SK-N-SH (cell line): ENCODE results near the gene SRGAP3. TPM values are rescaled to one million over a fixed set of nuclear protein-coding genes. Genes with fewer than 3 reads are reported as not detected.

Source experiments
- CTCF ChIA-PET: fragments of 300-600, 350-600 bp; formaldehyde crosslinking; extraction: SDS; loops from one replicate; lab custom pipeline; 2021; lab: Yijun Ruan, JAX
- POLR2A ChIA-PET: fragments of 350-600 bp; sonication (Branson Sonifier 250); formaldehyde crosslinking; extraction: SDS; loops from one replicate; lab custom pipeline; 2020; ENCODE audit warnings: antibody characterized with exemption, inconsistent platforms; lab: Yijun Ruan, JAX
- DNase-seq: peaks from one replicate; pipeline ENCODE4 v3.0.0; 2012
- H2AFZ ChIP-seq: fragments of 200-600 bp; sonication (generic); 2 replicates; pipeline ENCODE4 v1.8.1; 2016; ENCODE audit warnings: antibody characterized with exemption, mild to moderate bottlenecking, low read depth
- H3F3A ChIP-seq: fragments of 200-600 bp; sonication (generic); replicated peaks from 2 replicates; pipeline ENCODE3; 2016; ENCODE audit warnings: antibody characterized with exemption, mild to moderate bottlenecking; ENCODE audit not compliant: insufficient read depth
- H3K27ac ChIP-seq, 2 experiments: fragments of 200-500 bp in 1 of 2; fragments of 200-600 bp in 1 of 2; sonication (Bioruptor generic) in 1 of 2; sonication (generic), shearing (Covaris generic) in 1 of 2; 2 replicates each; pipeline versions ENCODE4 v1.5.1 to v1.6.1; 2014 to 2016; ENCODE audit warnings: low read depth in 2 of 2, inconsistent platforms in 1 of 2, low read length in 1 of 2, mild to moderate bottlenecking in 1 of 2, mixed read lengths in 1 of 2
- H3K27me3 ChIP-seq: fragments of 200-600 bp; sonication (generic), shearing (Covaris generic); 2 replicates; pipeline ENCODE4 v1.6.1; 2016; ENCODE audit warnings: mixed run types; ENCODE audit not compliant: insufficient read depth
- H3K36me3 ChIP-seq, 2 experiments: fragments of 200-500 bp in 1 of 2; fragments of 200-600 bp in 1 of 2; sonication (Bioruptor generic) in 1 of 2; sonication (generic) in 1 of 2; replicated peaks in 1 of 2; 2 replicates each; pipeline versions ENCODE3 to v1.5.1; 2014 to 2016; ENCODE audit warnings: low read length in 1 of 2, mild to moderate bottlenecking in 1 of 2; ENCODE audit not compliant: insufficient read depth in 2 of 2, control insufficient read depth in 1 of 2
- H3K4me1 ChIP-seq, 2 experiments: fragments of 200-500 bp in 1 of 2; fragments of 200-600 bp in 1 of 2; sonication (Bioruptor generic) in 1 of 2; sonication (generic), shearing (Covaris generic) in 1 of 2; 2 replicates each; pipeline versions ENCODE4 v1.5.1 to v1.6.1; 2014 to 2016; ENCODE audit warnings: low read depth in 1 of 2, low read length in 1 of 2, mixed run types in 1 of 2; ENCODE audit not compliant: insufficient read depth in 2 of 2, control insufficient read depth in 1 of 2
- H3K4me2 ChIP-seq: fragments of 200-600 bp; sonication (generic), shearing (Covaris generic); 2 replicates; pipeline ENCODE4 v1.6.1; 2017; ENCODE audit warnings: mixed run types
- H3K4me3 ChIP-seq, 2 experiments: fragments of 200-500 bp in 1 of 2; fragments of 200-600 bp in 1 of 2; sonication (Bioruptor generic) in 1 of 2; sonication (generic), shearing (Covaris generic) in 1 of 2; 2 replicates each; pipeline versions ENCODE4 v1.5.1 to v1.8.1; 2014 to 2016; ENCODE audit warnings: low read depth in 2 of 2, inconsistent platforms in 1 of 2, low read length in 1 of 2, mild to moderate bottlenecking in 1 of 2, mixed read lengths in 1 of 2, moderate library complexity in 1 of 2
- H3K79me2 ChIP-seq: fragments of 200-600 bp; sonication (generic); 2 replicates; pipeline ENCODE4 v1.8.1; 2017; ENCODE audit warnings: mild to moderate bottlenecking; ENCODE audit not compliant: insufficient read depth
- H3K9ac ChIP-seq: fragments of 200-600 bp; sonication (generic); 2 replicates; pipeline ENCODE4 v1.6.1; 2017; ENCODE audit warnings: mixed run types
- H3K9me2 ChIP-seq: fragments of 200-600 bp; sonication (generic); 2 replicates; pipeline ENCODE4 v1.6.1; 2017; ENCODE audit warnings: mixed run types
- H3K9me3 ChIP-seq: fragments of 200-600 bp; sonication (generic); 2 replicates; pipeline ENCODE4 v1.6.1; 2017; ENCODE audit warnings: mixed run types, mild to moderate bottlenecking, moderate library complexity
- H4K20me1 ChIP-seq: fragments of 200-600 bp; sonication (generic); 2 replicates; pipeline ENCODE4 v1.6.1; 2017; ENCODE audit warnings: mild to moderate bottlenecking, mixed run types; ENCODE audit not compliant: insufficient read depth
- FOXJ3 ChIP-seq: sonication (generic); formaldehyde crosslinking; IDR thresholded peaks from 2 replicates; pipeline ENCODE4 v1.5.1; 2020; ENCODE audit warnings: mild to moderate bottlenecking, missing genetic modification reagents
- GABPA ChIP-seq: IDR thresholded peaks from 2 replicates; pipeline ENCODE4 v1.4.0; 2012; ENCODE audit warnings: low read depth, mild to moderate bottlenecking
- JUND ChIP-seq: IDR thresholded peaks from 2 replicates; pipeline ENCODE4 v1.4.0; 2012
- MXI1 ChIP-seq: IDR thresholded peaks from 2 replicates; pipeline ENCODE4 v1.6.1; 2012; ENCODE audit warnings: mild to moderate bottlenecking, low read depth, low read length, improper control_type of control experiment
- NRF1 ChIP-seq: IDR thresholded peaks from 2 replicates; pipeline ENCODE4 v1.6.1; 2012; ENCODE audit warnings: low read depth, mild to moderate bottlenecking, low read length
- POLR2AphosphoS5 ChIP-seq: IDR thresholded peaks from 2 replicates; pipeline ENCODE4 v1.6.1; 2012; ENCODE audit warnings: low read depth, low read length
- RFX5 ChIP-seq: IDR thresholded peaks from 2 replicates; pipeline ENCODE4 v1.6.1; 2012; ENCODE audit warnings: mild to moderate bottlenecking, improper control_type of control experiment, low read length
- RXRA ChIP-seq: IDR thresholded peaks from 2 replicates; pipeline ENCODE4 v1.4.0; 2012; ENCODE audit warnings: low read depth, mild to moderate bottlenecking, borderline replicate concordance
- SIN3A ChIP-seq: IDR thresholded peaks from 2 replicates; pipeline ENCODE4 v1.6.1; 2012; ENCODE audit warnings: low read depth, mild to moderate bottlenecking, low read length, moderate library complexity, borderline replicate concordance
- YY1 ChIP-seq: IDR thresholded peaks from 2 replicates; pipeline ENCODE4 v1.4.0; 2012; ENCODE audit warnings: low read depth, mild to moderate bottlenecking
- WGBS: methylation state at CpG from one replicate; pipeline ENCODE4 v1.1.6; 2017; ENCODE audit warnings: low lambda C conversion rate; 5-methylcytosine and 5-hydroxymethylcytosine counted together
- polyA plus RNA-seq, 3 experiments: library from polyadenylated mRNA; depleted of rRNA; stranded (reverse); fragments of >200 nt; gene quantifications; 2 replicates each; pipeline ENCODE4 v1.2.3, GENCODE V29; 2012
- TF ChIP-seq, protein P1 (sequence below): IDR thresholded peaks from 2 replicates; pipeline ENCODE4 v1.4.0; 2012; ENCODE audit warnings: low read depth, borderline replicate concordance
- TF ChIP-seq, protein P2 (sequence below): fragments of 200-600 bp; sonication (generic); IDR thresholded peaks from 2 replicates; pipeline ENCODE4 v1.6.1; 2017; ENCODE audit warnings: antibody characterized with exemption, mild to moderate bottlenecking, moderate library complexity

SRGAP3 gene
- polyA plus RNA-seq, 1 of the 3 experiments (the other 2 are of a cell fraction) = 2.8 TPM

DNA sequence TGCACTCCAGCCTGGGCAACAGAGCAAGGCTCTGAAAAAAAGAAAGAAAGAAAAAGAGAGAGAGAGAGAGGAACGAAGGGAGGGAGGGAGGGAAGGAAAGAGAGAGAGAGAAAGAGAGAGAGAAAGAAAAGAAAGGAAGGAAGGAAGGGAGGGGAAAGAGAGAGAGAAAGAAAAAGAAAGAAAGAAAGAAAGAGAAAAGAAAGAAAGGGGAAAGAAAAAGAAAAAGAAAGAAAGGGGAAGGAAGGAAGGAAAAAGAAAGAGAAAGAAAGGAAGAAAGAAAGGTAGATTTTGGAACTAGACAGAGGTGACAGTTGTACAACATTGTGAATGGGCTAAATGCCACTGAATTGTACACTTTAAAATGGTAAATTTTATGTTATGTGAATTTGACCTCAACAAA, 5.3 kb upstream of the SRGAP3 start:
- H3K27me3 ChIP-seq = peaks cover 5% of the 10 kb centered on the region; the same call in 1 of the 2 replicates
- H3K4me1 ChIP-seq = peaks cover 0 to 5% of the 10 kb centered on the region in 2 experiments; a peak in 2 of 4 replicates
- CTCF ChIA-PET = interaction anchor here (0.8 to 1.3 kb wide), 2 partner anchors 267 to 268 kb away, joined by 3 read pairs; no protein-coding TSS in a partner anchor
- no peaks in the 10 kb centered on the region for H3K36me3 ChIP-seq
- whole genome bisulfite sequencing = 16% methylated on average over 1 of the region's 1 CpG
- DNase-seq = no peak
- no peak overlapping the region for H3K9ac ChIP-seq
- H3K4me2 ChIP-seq = no peak overlapping the region
- no peaks in the 10 kb centered on the region for H3K79me2 ChIP-seq
- no peaks in the 10 kb centered on the region for H3K9me2 ChIP-seq
- no peak overlapping the region for H3K4me3 ChIP-seq
- H2AFZ ChIP-seq = no peak overlapping the region
- H4K20me1 ChIP-seq = no peaks in the 10 kb centered on the region
- POLR2A ChIA-PET = no interaction called here
- H3F3A ChIP-seq = no peaks in the 10 kb centered on the region
- H3K9me3 ChIP-seq = no peaks in the 10 kb centered on the region
- no peak for TF ChIP-seq POLR2AphosphoS5
- TF ChIP-seq FOXJ3 (CRISPR knock-in tag) = no peak
- TF ChIP-seq, protein P1, sequence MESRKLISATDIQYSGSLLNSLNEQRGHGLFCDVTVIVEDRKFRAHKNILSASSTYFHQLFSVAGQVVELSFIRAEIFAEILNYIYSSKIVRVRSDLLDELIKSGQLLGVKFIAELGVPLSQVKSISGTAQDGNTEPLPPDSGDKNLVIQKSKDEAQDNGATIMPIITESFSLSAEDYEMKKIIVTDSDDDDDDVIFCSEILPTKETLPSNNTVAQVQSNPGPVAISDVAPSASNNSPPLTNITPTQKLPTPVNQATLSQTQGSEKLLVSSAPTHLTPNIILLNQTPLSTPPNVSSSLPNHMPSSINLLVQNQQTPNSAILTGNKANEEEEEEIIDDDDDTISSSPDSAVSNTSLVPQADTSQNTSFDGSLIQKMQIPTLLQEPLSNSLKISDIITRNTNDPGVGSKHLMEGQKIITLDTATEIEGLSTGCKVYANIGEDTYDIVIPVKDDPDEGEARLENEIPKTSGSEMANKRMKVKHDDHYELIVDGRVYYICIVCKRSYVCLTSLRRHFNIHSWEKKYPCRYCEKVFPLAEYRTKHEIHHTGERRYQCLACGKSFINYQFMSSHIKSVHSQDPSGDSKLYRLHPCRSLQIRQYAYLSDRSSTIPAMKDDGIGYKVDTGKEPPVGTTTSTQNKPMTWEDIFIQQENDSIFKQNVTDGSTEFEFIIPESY = no peak
- TF ChIP-seq SIN3A = no peak
- TF ChIP-seq GABPA = no peak
- TF ChIP-seq NRF1 = no peak
- TF ChIP-seq RFX5 = no peak
- no peak for TF ChIP-seq JUND
- no peak overlapping the region for H3K27ac ChIP-seq

DNA sequence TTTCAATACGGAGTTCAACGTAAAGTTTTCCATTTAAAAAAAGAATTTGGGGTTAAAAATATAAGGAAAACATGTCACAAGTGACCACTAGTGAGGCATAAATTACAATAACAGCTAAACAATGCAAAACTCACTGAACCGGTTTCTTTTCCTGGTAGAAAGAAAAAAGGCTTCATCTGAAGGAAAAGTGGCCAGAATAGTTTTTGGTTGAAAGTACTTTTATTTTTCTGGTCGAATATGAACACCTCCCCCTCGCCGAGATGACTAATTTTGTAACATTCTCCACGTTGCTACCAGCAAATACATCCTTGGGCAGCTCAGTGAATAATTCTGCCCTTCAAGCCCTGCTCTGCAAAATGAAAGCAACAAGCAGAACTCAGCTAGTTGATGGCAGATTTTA, 3.9 kb upstream of the SRGAP3 start:
- H3F3A ChIP-seq = no peaks in the 10 kb centered on the region
- POLR2A ChIA-PET = no interaction called here
- H3K27ac ChIP-seq = no peak overlapping the region
- H3K4me1 ChIP-seq = peaks cover 0 to 12% of the 10 kb centered on the region in 2 experiments; a peak in 2 of 4 replicates
- no peak overlapping the region for H3K4me2 ChIP-seq
- CTCF ChIA-PET = interaction anchor here (2.6 kb wide), 1 partner anchor 49 kb away, joined by 9 read pairs; no protein-coding TSS in a partner anchor
- no peak overlapping the region for H3K9ac ChIP-seq
- no peaks in the 10 kb centered on the region for H4K20me1 ChIP-seq
- no peak overlapping the region for H2AFZ ChIP-seq
- 60% methylated on average over 7 of the region's 7 CpGs for WGBS
- TF ChIP-seq YY1 = no peak
- no peak overlapping the region for H3K4me3 ChIP-seq
- no peaks in the 10 kb centered on the region for H3K36me3 ChIP-seq
- no peaks in the 10 kb centered on the region for H3K9me2 ChIP-seq
- no peaks in the 10 kb centered on the region for H3K79me2 ChIP-seq
- DNase-seq = no peak
- peaks cover 5% of the 10 kb centered on the region; the same call in 1 of the 2 replicates for H3K27me3 ChIP-seq
- H3K9me3 ChIP-seq = no peaks in the 10 kb centered on the region

DNA sequence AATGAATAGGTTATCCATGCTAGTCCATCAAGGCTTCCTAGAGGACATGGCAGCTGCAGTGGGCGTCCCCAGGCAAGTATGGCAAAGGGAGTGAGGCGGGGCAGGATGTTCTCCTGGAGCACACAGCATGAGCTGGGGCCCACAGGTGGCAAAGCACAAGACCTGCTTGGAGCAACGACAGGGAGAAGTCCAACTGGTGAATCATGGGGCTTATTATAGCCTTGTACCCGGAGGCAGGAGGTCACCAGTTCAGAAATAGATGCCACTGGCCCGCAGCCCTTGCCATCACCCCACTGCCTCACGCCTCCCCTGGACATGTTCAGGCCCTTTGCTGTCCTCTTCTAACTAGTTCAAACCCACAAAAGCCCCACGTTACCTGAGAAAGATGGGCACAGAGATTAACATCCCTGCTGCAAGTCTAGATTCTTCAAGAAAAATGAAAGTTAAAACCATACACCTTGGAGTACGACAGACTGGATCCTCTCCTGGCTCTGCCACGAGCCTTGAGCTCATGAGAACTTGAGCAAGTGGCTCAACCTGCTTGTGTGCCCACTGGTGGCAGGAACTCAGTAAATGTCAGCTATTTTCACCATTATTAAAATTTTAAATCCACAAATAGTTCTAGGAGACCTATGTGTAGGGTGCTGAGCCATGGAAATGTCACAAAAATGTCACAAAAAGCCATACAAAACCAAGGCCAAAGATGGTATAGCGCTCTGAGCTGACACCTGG, 1.8 kb upstream of the SRGAP3 start:
- no peak overlapping the region for H3K9ac ChIP-seq
- no peak overlapping the region for H3K4me3 ChIP-seq
- ChIA-PET CTCF (interaction anchor here (0.7 to 3.9 kb wide), 17 partner anchors 7 to 283 kb away, joined by 3 to 37 read pairs (median 6); no protein-coding TSS in a partner anchor), POLR2A (no interaction called here)
- TF ChIP-seq, protein P2, sequence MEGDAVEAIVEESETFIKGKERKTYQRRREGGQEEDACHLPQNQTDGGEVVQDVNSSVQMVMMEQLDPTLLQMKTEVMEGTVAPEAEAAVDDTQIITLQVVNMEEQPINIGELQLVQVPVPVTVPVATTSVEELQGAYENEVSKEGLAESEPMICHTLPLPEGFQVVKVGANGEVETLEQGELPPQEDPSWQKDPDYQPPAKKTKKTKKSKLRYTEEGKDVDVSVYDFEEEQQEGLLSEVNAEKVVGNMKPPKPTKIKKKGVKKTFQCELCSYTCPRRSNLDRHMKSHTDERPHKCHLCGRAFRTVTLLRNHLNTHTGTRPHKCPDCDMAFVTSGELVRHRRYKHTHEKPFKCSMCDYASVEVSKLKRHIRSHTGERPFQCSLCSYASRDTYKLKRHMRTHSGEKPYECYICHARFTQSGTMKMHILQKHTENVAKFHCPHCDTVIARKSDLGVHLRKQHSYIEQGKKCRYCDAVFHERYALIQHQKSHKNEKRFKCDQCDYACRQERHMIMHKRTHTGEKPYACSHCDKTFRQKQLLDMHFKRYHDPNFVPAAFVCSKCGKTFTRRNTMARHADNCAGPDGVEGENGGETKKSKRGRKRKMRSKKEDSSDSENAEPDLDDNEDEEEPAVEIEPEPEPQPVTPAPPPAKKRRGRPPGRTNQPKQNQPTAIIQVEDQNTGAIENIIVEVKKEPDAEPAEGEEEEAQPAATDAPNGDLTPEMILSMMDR = peak; percentile 17
- TF ChIP-seq RXRA (no peak), MXI1 (no peak), GABPA (no peak), POLR2AphosphoS5 (no peak)
- no peaks in the 10 kb centered on the region for H3K79me2 ChIP-seq
- H3K36me3 ChIP-seq = no peaks in the 10 kb centered on the region
- peaks cover 0 to 25% of the 10 kb centered on the region in 2 experiments; a peak in 2 of 4 replicates for H3K4me1 ChIP-seq
- H3K4me2 ChIP-seq = no peak overlapping the region
- H4K20me1 ChIP-seq = no peaks in the 10 kb centered on the region
- H3K27me3 ChIP-seq = peaks cover 5% of the 10 kb centered on the region; the same call in 1 of the 2 replicates
- DNase-seq = no peak
- no peak overlapping the region for H2AFZ ChIP-seq
- no peaks in the 10 kb centered on the region for H3K9me2 ChIP-seq
- 59% methylated on average over 10 of the region's 10 CpGs for WGBS
- H3K9me3 ChIP-seq = no peaks in the 10 kb centered on the region
- H3F3A ChIP-seq = no peaks in the 10 kb centered on the region
- H3K27ac ChIP-seq = no peak overlapping the region
